NT2/D1 (cell line): ENCODE data around the gene ZC3H14.

Experiments
- DNase-seq: peaks from one replicate; pipeline ENCODE4 v3.0.0-alpha.2; 2011; ENCODE audit warnings: low read depth, low spot score
- H3K27me3 ChIP-seq: 2 replicates; pipeline ENCODE4 v1.6.0; 2011; ENCODE audit warnings: mild to moderate bottlenecking; ENCODE audit not compliant: insufficient read length, insufficient read depth
- H3K36me3 ChIP-seq: 2 replicates; pipeline ENCODE4 v1.6.1; 2011; ENCODE audit warnings: mild to moderate bottlenecking, low read length, mixed read lengths; ENCODE audit not compliant: insufficient read depth, insufficient read length
- H3K4me1 ChIP-seq: 2 replicates; pipeline ENCODE4 v1.5.1; 2011; ENCODE audit not compliant: insufficient read depth, insufficient read length
- H3K4me3 ChIP-seq: 2 replicates; pipeline ENCODE4 v1.5.1; 2011; ENCODE audit warnings: low read depth; ENCODE audit not compliant: insufficient read length
- H3K9ac ChIP-seq: 2 replicates; pipeline ENCODE4 v1.6.0; 2011; ENCODE audit warnings: low read depth; ENCODE audit not compliant: insufficient read length
- H3K9me3 ChIP-seq: 2 replicates; pipeline ENCODE4 v1.5.1; 2011; ENCODE audit warnings: mild to moderate bottlenecking, low read length; ENCODE audit not compliant: insufficient read depth
- SUZ12 ChIP-seq: IDR thresholded peaks from 2 replicates; pipeline ENCODE4 v1.6.1; 2011; ENCODE audit not compliant: insufficient read length, insufficient read depth; ENCODE audit errors: extremely low read depth
- YY1 ChIP-seq: IDR thresholded peaks from 2 replicates; pipeline ENCODE4 v1.6.1; 2011; ENCODE audit not compliant: insufficient read length, insufficient read depth
- ZNF274 ChIP-seq: IDR thresholded peaks from 2 replicates; pipeline ENCODE4 v1.6.1; 2011; ENCODE audit warnings: mild to moderate bottlenecking, low read depth, low read length

Gene ZC3H14

GRCh38 chr14:88568196-88568595 is 5.4 kb downstream of the ZC3H14 start:
- H3K4me1 ChIP-seq, result no peaks in the 10 kb centered on the region
- DNase-seq, result no peak
- no peaks in the 10 kb centered on the region for H3K9me3 ChIP-seq
- H3K27me3 ChIP-seq, result no peaks in the 10 kb centered on the region
- no peak for TF ChIP-seq SUZ12
- no peak for TF ChIP-seq ZNF274
- TF ChIP-seq YY1, result no peak
- no peak overlapping the region for H3K4me3 ChIP-seq
- H3K36me3 ChIP-seq, result peaks cover 61% of the 10 kb centered on the region
- H3K9ac ChIP-seq, result no peak overlapping the region

GRCh38 chr14:88572117-88572516 is 9.3 kb downstream of the ZC3H14 start:
- Histone ChIP-seq H3K4me1 (no peaks in the 10 kb centered on the region), H3K9me3 (no peaks in the 10 kb centered on the region), H3K36me3 (peaks cover 86% of the 10 kb centered on the region), H3K4me3 (no peak overlapping the region), H3K27me3 (no peaks in the 10 kb centered on the region), H3K9ac (no peak overlapping the region)
- DNase-seq, result no peak
- no peak for TF ChIP-seq YY1
- no peak for TF ChIP-seq SUZ12
- no peak for TF ChIP-seq ZNF274

- Histone ChIP-seq H3K4me3 (no peak overlapping the region), H3K36me3 (peaks cover 92% of the 10 kb centered on the region), H3K4me1 (no peaks in the 10 kb centered on the region), H3K9ac (no peak overlapping the region), H3K27me3 (no peaks in the 10 kb centered on the region), H3K9me3 (no peaks in the 10 kb centered on the region)
- no peak for DNase-seq
- TF ChIP-seq YY1, result no peak
- TF ChIP-seq ZNF274, result no peak
- TF ChIP-seq SUZ12, result no peak
Observed at GRCh38 chr14:88576222-88576621, 13.4 kb downstream of the ZC3H14 start.

GRCh38 chr14:88584451-88584850 is 21.6 kb downstream of the ZC3H14 start:
- Histone ChIP-seq H3K9ac (no peak overlapping the region), H3K36me3 (peaks cover 56% of the 10 kb centered on the region), H3K4me3 (no peak overlapping the region), H3K4me1 (no peaks in the 10 kb centered on the region), H3K9me3 (no peaks in the 10 kb centered on the region), H3K27me3 (no peaks in the 10 kb centered on the region)
- no peak for DNase-seq
- no peak for TF ChIP-seq SUZ12
- TF ChIP-seq YY1, result no peak

- H3K36me3 ChIP-seq, result peaks cover 41% of the 10 kb centered on the region
- DNase-seq, result no peak
- no peak for TF ChIP-seq YY1
- TF ChIP-seq ZNF274, result no peak
- TF ChIP-seq SUZ12, result no peak
- no peak overlapping the region for H3K4me3 ChIP-seq
- H3K9ac ChIP-seq, result no peak overlapping the region
- no peaks in the 10 kb centered on the region for H3K4me1 ChIP-seq
- H3K9me3 ChIP-seq, result no peaks in the 10 kb centered on the region
- no peaks in the 10 kb centered on the region for H3K27me3 ChIP-seq
Observed at GRCh38 chr14:88588081-88588480, 25.2 kb downstream of the ZC3H14 start.

- Histone ChIP-seq H3K4me1 (no peaks in the 10 kb centered on the region), H3K36me3 (peaks cover 38% of the 10 kb centered on the region), H3K9me3 (no peaks in the 10 kb centered on the region), H3K27me3 (no peaks in the 10 kb centered on the region), H3K9ac (no peak overlapping the region), H3K4me3 (no peak overlapping the region)
- TF ChIP-seq SUZ12 (no peak), ZNF274 (no peak), YY1 (no peak)
- no peak for DNase-seq
Observed at GRCh38 chr14:88590173-88590572, 27.3 kb downstream of the ZC3H14 start.

- Histone ChIP-seq H3K27me3 (no peaks in the 10 kb centered on the region), H3K9ac (no peak overlapping the region), H3K9me3 (no peaks in the 10 kb centered on the region), H3K36me3 (peaks cover 53% of the 10 kb centered on the region), H3K4me3 (no peak overlapping the region), H3K4me1 (no peaks in the 10 kb centered on the region)
- TF ChIP-seq YY1 (no peak), SUZ12 (no peak), ZNF274 (no peak)
- DNase-seq, result no peak
Observed at GRCh38 chr14:88592031-88592430, 29.2 kb downstream of the ZC3H14 start.

- Histone ChIP-seq H3K4me1 (no peaks in the 10 kb centered on the region), H3K36me3 (peaks cover 75% of the 10 kb centered on the region), H3K9me3 (no peaks in the 10 kb centered on the region), H3K27me3 (no peaks in the 10 kb centered on the region), H3K4me3 (no peak overlapping the region), H3K9ac (no peak overlapping the region)
- TF ChIP-seq SUZ12 (no peak), YY1 (no peak), ZNF274 (no peak)
- no peak for DNase-seq
Observed at GRCh38 chr14:88597038-88597437, 34.2 kb downstream of the ZC3H14 start.
